ENCODE measurements around the gene RASA3.

The RASA3 gene

DNA sequence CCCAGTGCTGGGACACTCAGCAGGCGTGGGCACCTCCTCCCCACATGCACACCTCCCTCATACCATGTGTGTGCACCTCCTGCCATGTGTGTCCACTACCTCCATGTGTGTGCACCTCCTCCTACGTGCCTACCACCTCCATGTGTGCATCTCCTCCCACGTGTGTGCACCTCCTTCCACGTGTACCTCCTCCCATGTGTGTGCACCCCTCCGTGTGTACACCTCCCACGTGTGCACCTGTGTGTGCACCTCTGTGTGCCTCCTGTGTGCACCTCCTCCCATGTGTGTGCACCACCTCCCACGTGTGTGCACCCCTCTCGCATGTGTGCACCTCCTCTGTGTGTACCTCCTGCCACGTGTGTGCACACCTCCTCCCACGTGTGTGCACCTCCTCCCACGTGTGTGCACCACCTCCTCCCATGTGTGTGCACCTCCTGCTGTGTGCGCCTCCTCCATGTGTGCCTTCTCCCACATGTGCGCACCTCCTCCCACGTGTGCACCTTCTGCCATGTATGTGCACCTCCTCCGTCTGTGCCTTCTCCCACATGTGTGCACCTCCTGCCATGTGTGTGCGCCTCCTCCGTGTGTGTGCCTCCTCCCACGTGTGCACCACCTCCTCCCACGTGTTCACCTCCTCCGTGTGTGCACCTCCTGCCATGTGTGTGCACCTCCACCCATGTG, 152.5 kb downstream of the RASA3 start:
- H3K4me3 Mint-ChIP-seq: no peak overlapping the region
- H3K36me3 Mint-ChIP-seq (ENCODE audit: low read depth): peaks cover 25% of the 10 kb centered on the region
- peaks cover 3% of the 10 kb centered on the region for H3K27me3 Mint-ChIP-seq (ENCODE audit: low read depth, poor library complexity)
- no peak overlapping the region for H3K27ac Mint-ChIP-seq
- no peaks in the 10 kb centered on the region for H3K9me3 Mint-ChIP-seq
- peaks cover 4% of the 10 kb centered on the region for H3K4me1 Mint-ChIP-seq
- no peak for DNase-seq
- no peak for TF ChIP-seq CTCF (IDR thresholded peaks at IDR 0.05)

DNA sequence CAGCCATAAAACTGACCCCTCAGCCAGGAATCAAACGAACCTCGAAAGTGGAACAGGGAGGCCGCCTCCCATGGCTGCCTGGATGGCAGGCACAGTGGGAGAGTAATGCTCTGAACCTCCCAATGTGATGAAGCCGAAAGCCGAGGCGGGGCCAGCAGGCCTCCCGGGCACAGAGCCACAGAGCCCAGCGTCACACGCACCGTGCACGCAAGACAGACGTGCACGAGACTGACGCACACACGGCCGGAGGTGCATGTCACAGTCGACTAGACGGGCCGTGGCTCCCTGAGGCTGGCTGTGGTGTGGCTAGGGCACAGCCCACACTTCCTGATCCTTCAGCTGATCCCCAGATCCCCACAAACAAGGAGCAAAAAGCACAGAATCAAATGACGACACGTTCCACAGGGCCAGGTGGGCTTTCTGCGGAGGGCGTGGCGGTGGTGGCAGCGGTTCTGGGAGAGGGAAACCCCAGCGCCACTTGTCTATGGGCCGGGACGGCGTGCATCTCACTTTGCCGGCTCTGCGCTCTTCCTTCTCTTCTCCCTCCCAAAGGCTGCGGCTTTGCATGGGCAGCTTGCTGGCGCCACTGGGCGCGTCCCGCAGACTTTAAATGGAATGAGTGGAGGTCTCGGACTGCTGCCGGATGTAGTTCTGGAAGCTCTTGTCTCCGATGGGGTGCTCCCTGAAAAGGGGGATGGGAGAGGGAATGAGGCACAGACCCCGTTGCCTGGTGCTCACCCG, 153.5 kb downstream of the RASA3 start:
- Mint-ChIP-seq H3K4me1 (peaks cover 4% of the 10 kb centered on the region), H3K4me3 (no peak overlapping the region), H3K27me3 (ENCODE audit: low read depth, poor library complexity) (peaks cover 3% of the 10 kb centered on the region), H3K9me3 (no peaks in the 10 kb centered on the region), H3K27ac (no peak overlapping the region), H3K36me3 (ENCODE audit: low read depth) (peaks cover 25% of the 10 kb centered on the region)
- TF ChIP-seq CTCF (IDR thresholded peaks at IDR 0.05): no peak
- no peak for DNase-seq

GRCh38 chr13:113977976-113978375, 154.4 kb downstream of the RASA3 start:
- no peak for DNase-seq
- H3K9me3 Mint-ChIP-seq: no peaks in the 10 kb centered on the region
- no peak for TF ChIP-seq CTCF (IDR thresholded peaks at IDR 0.05)
- H3K27me3 Mint-ChIP-seq (ENCODE audit: low read depth, poor library complexity): peaks cover 3% of the 10 kb centered on the region
- no peak overlapping the region for H3K4me3 Mint-ChIP-seq
- peak overlapping the region; percentile 72 for H3K27ac Mint-ChIP-seq
- peaks cover 9% of the 10 kb centered on the region for H3K4me1 Mint-ChIP-seq
- H3K36me3 Mint-ChIP-seq (ENCODE audit: low read depth): peaks cover 25% of the 10 kb centered on the region

- no peak for DNase-seq
- Mint-ChIP-seq H3K27ac (no peak overlapping the region), H3K4me1 (peaks cover 10% of the 10 kb centered on the region), H3K27me3 (ENCODE audit: low read depth, poor library complexity) (peaks cover 3% of the 10 kb centered on the region), H3K9me3 (no peaks in the 10 kb centered on the region), H3K4me3 (no peak overlapping the region), H3K36me3 (ENCODE audit: low read depth) (peaks cover 25% of the 10 kb centered on the region)
- no peak for TF ChIP-seq CTCF (IDR thresholded peaks at IDR 0.05)
These were observed 155.4 kb downstream of the RASA3 start for GRCh38 chr13:113976711-113977684.

- Mint-ChIP-seq H3K4me1 (peaks cover 10% of the 10 kb centered on the region), H3K9me3 (no peaks in the 10 kb centered on the region), H3K27me3 (ENCODE audit: low read depth, poor library complexity) (peaks cover 3% of the 10 kb centered on the region), H3K4me3 (no peak overlapping the region), H3K36me3 (ENCODE audit: low read depth) (peaks cover 18% of the 10 kb centered on the region), H3K27ac (no peak overlapping the region)
- TF ChIP-seq CTCF (IDR thresholded peaks at IDR 0.05): no peak
- no peak for DNase-seq
These were observed 157.0 kb downstream of the RASA3 start for GRCh38 chr13:113975416-113975815.
